Amniotic stem cell (primary cell): ENCODE results near the gene TFPI.

Experiments used
- DNase-seq: peaks from one replicate; lab custom pipeline; 2025; lab: John Stamatoyannopoulos, UW

The TFPI gene

DNA sequence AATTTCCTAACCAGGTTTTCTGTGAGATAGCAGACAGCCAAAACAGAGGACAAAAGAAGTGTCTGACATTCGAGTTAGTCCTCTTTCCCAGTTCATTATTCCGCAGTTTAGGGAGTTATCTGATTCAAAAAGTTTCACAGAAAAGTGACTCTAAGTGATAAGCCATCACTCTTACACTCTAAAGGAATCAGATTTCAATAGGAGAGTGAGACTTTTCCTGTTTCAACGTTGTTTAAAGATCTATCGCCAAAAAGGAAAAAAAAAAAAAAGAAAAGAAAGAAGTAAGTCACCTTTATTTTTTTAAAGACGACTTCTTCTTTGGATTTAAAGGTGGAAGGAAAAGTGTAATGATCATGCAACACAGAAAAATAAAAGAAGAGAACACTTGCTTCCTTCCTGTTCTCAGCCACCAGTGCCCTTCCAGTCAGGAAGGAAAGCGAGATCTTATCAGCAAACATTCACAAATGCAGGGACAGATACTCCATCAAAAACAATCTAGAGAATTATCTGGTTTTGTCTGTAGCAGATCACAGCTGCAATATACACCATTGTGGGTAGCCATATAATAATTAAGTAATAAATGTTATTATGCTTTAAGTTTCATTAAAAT is 49.8 kb downstream of the TFPI start:
- DNase-seq: no peak

DNA sequence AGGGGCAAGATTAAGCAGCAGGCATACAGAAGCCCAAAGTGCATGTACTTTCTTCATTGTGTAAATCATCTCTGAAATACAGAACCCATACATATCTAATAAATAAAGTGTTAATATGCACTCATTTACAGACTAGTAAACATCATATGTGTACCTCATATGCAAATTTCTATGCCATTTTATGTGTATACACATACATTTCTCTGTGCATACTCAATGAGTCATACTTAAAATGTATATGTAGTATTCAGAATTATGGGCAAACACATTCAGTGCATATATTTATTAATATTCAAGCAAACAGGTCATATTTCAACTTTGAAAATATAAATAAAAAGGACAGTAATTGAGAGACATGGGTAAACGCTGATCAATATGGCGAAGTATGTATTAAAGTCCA is 50.5 kb downstream of the TFPI start:
- no peak for DNase-seq

GRCh38 chr2:187502467-187502866 is 51.8 kb downstream of the TFPI start:
- no peak for DNase-seq

DNA sequence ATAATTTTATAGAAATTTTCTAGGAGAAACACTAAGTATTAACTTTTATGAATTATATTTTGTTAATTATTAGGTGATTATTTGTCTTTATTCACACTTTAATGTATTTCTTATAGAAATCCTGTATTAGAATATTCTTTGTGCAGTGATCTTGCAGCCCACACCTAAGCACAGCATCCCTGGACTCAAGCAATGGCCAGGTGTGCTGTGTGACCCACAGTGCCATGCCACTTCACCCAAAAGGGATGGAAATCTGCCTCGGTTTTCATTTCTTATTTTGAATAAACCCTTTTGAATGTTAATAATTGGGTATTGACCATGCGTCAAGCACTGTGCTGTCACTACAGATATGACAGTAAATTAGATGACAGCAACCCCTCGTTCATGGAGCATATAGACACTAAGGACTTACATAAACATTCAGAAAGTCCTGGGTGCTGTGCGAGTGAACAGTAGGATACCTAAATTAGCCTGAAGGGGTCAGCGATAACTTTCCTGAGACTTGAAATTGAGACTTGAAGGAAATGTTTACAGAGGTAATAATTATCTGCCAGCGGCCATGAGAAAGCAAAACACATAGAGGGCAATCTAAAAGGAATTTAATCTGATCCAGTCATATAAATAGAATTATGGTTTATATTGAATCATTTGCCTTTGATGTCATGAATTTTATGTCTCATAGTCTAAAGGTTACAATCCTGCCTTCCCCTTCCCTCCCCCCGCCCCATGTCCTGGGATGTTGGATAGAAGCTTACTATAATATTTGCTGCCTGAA is 53.5 kb downstream of the TFPI start:
- DNase-seq: no peak

- DNase-seq: no peak
Measured at GRCh38 chr2:187499941-187500532, 54.2 kb downstream of the TFPI start.

DNA sequence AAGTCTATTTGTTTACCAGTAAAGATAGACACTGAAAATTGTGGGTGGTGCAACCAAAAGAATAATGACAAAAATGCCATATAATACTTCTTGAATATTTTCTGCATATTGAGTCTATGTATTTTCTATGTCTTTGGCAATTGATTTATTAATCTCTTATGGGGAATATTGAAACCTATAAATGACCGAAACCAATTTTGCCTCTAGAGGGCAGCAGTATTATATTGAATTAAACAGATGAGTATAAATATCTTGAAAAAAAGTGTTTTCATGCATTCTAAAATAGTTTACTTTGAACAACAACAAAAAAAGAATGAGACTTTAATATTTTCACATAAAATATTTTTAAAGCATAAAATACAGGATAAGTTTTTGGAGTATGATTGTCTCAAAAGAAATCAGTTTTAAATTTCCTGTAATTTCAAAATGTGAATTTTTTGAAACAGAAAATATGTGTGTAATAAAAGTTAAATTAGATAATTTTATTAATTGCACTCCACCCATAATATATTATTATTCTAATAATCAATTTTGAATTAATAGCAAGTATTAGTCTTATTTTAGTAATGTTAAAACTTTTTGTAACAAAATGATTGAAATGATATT is 56.3 kb downstream of the TFPI start:
- no peak for DNase-seq

- no peak for DNase-seq
Measured at GRCh38 chr2:187497140-187497539, 57.1 kb downstream of the TFPI start.

GRCh38 chr2:187495324-187495723 is 58.9 kb downstream of the TFPI start:
- no peak for DNase-seq

GRCh38 chr2:187493877-187494568 is 60.2 kb downstream of the TFPI start:
- DNase-seq: no peak

GRCh38 chr2:187493180-187493579 is 61.1 kb downstream of the TFPI start:
- DNase-seq: no peak

DNA sequence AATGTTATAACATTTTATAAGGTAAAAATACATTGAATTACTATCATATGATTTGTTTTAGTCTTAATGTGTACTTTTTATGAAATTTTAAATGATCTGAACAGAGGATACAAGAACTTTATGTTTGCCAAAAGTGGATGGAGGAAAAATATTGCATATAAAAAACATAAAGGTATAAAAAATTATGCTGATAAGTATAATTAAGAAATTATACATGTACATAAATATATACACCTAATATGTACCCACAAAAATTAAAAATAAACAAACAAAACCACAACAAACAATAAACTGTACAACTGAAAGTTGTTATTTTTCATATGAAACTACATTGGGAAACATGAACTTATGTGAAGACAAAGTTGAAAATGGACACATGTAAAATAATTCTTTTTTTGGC is 68.0 kb downstream of the TFPI start:
- no peak for DNase-seq

GRCh38 chr2:187485523-187485922 is 68.7 kb downstream of the TFPI start:
- no peak for DNase-seq

DNA sequence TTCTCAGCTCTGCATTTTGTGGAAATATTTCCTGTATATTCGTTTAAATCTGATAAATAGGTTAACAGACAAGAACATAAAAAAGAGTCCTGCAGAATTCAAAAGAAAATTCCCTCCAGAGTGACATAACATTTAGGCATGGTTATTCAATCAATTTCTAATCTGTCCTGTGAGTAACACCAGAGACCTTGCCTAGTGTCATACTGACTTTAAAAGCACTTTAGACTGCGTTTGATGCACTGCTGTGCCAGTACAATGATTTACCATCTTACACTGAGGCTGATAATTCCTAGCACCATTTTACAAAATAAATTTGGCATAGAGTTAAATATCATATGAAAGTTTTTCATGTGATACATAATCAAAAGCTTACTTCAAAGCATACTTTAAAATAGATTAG is 70.7 kb downstream of the TFPI start:
- DNase-seq: no peak

GRCh38 chr2:187482796-187483195 is 71.4 kb downstream of the TFPI start:
- no peak for DNase-seq

DNA sequence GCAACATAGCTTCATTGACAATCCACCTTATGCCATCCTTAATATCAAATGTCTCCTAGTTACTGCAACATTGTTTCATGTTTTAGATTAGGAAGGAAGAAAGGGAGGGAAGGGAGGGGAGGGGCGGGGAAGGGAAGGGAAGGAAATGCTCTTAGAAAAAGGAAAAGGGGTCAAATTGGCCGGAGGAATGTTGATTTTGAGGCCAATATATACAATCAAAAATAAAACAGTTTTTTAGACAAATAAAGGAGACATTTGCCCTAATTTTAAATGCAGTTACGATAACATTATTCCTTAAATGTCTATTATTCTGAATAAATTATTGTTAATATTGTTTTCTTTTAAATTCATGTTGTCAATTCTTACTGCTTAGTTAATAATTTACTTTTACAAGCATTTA is 72.7 kb downstream of the TFPI start:
- no peak for DNase-seq

GRCh38 chr2:187478719-187479118 is 75.5 kb downstream of the TFPI start:
- DNase-seq: no peak

GRCh38 chr2:187477051-187477450 is 77.2 kb downstream of the TFPI start:
- no peak for DNase-seq

DNA sequence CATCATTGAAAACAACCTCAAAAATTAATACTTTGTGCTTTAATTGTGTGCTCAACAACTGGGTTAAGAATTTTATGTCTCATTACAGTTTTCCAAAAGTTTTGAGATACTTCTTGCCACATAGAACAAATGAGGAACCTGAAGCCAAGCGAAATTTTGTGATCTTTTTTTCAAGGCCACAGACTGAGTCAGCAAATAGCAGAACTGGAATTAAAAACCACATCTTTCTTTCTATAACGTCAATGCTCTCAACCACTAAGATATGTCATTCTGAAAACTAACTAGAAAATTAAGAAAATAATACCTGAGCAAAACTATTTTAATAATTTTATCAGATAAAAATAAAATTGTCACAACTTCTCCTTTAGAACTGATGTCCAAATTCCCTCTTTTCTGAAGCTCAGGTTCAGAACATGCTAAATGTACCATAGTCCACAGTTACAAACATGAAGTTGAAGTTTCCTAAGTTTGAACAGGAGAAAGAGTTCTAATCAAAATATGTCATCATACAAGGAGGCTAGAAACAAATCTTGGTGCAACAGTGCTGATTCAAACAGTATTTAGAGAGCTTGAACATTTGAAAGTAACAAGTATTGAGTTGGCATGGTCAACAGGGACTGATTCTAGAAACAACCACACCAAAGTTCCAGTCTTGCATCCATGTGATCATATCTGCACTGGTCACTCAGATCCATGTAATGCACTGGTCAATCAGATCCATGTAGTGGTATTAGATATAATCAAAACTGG is 78.6 kb downstream of the TFPI start:
- no peak for DNase-seq

GRCh38 chr2:187470698-187471097 is 83.5 kb downstream of the TFPI start:
- DNase-seq: no peak

- no peak for DNase-seq
Measured at GRCh38 chr2:187469538-187469937, 84.7 kb downstream of the TFPI start.

- DNase-seq: no peak
Measured at GRCh38 chr2:187468262-187468661, 86.0 kb downstream of the TFPI start.
